Heart right ventricle (tissue), 16 donors: ENCODE results near the gene ZGRF1. TPM values are rescaled to one million over a fixed set of nuclear protein-coding genes. Genes with fewer than 3 reads are reported as not detected.

Source experiments
- ATAC-seq, 8 donors: fragments of 200-7000 bp; cut with Tn5 transposase; one replicate each; pipeline ENCODE4 v1.9.1; 2020; ENCODE audit warnings: mild to moderate bottlenecking in 8 of 8, moderate library complexity in 8 of 8, moderate number of reproducible peaks in 1 of 8
- DNase-seq, 2 donors: peaks; one replicate each; pipeline ENCODE4 v3.0.0-alpha.2; 2020
- H3K27ac ChIP-seq, 10 donors: fragments of 200-600 bp; sonication (generic) in 2 of 10; one replicate each; pipeline versions ENCODE4 v1.5.0 to v1.8.0; 2020 to 2022; ENCODE audit warnings: mild to moderate bottlenecking in 3 of 10
- H3K27me3 ChIP-seq, 7 donors: fragments of 200-600 bp; one replicate each; pipeline ENCODE4 v1.8.0; 2021 to 2022; ENCODE audit warnings: mild to moderate bottlenecking in 2 of 7
- H3K36me3 ChIP-seq, 9 donors: fragments of 200-600 bp; sonication (generic) in 1 of 9; one replicate each; pipeline versions ENCODE4 v1.5.0 to v1.8.0; 2020 to 2022; ENCODE audit warnings: mild to moderate bottlenecking in 2 of 9
- H3K4me1 ChIP-seq, 9 donors: fragments of 200-600 bp; sonication (generic) in 1 of 9; one replicate each; pipeline versions ENCODE4 v1.5.0 to v1.8.0; 2020 to 2022; ENCODE audit warnings: mild to moderate bottlenecking in 4 of 9
- H3K4me3 ChIP-seq, 10 donors: fragments of 200-600 bp; sonication (generic) in 2 of 10; one replicate each; pipeline versions ENCODE4 v1.5.0 to v1.8.0; 2020 to 2022; ENCODE audit warnings: mild to moderate bottlenecking in 7 of 10, moderate library complexity in 2 of 10
- H3K9me3 ChIP-seq, 11 donors: fragments of 200-600 bp in 10 of 11; sonication (generic) in 2 of 11; one replicate each; pipeline versions ENCODE4 v1.5.0 to v1.8.0; 2013 to 2022; ENCODE audit warnings: mild to moderate bottlenecking in 2 of 11, control low read depth in 1 of 11, moderate library complexity in 1 of 11
- WGBS, 2 donors: extraction: QIAGEN DNeasy Blood & Tissue Kit; methylation state at CpG; one replicate each; pipeline ENCODE4 v1.1.7; 2013; ENCODE audit warnings: inconsistent platforms in 1 of 2; 5-methylcytosine and 5-hydroxymethylcytosine counted together
- intact Hi-C, 10 donors: fragments of 100-400 bp; cut with DNase I; formaldehyde crosslinking; loops; one replicate each; pipeline versions ENCODE4 v1.11.1 to v1.14.2; 2022
- polyA plus RNA-seq, 2 donors: library from polyadenylated mRNA; stranded (reverse); fragments of 200-250 nt; gene quantifications; one replicate each; pipeline ENCODE4 v1.2.3, GENCODE V29; 2013
- total RNA-seq, 10 donors: library from RNA; stranded (reverse); fragmentation: NEBNext Ultra II Directional in 3 of 10; extraction: Animal tissue kit (Norgen Biotek cat#: 25700) in 3 of 10; gene quantifications; one replicate each; pipeline versions ENCODE4 v1.2.1 to v1.2.4, GENCODE V29; 2021 to 2023
- TF ChIP-seq, protein P1 (sequence below), 9 donors: fragments of 200-600 bp; sonication (generic) in 2 of 9; IDR thresholded peaks; one replicate each; pipeline versions ENCODE4 v1.5.0 to v1.8.0; 2021 to 2022; ENCODE audit warnings: antibody characterized with exemption in 9 of 9, mild to moderate bottlenecking in 5 of 9, moderate library complexity in 1 of 9
- donor health status: Arrhythmogenic right ventricular cardiomyopathy.
- donor health status: ischemic (EF 13 %, LVEDD 7.1; RV severe dilation, severe dysfunction).
- donor health status: healthy with polysubstance abuse.
- donor health status: DM: no; HTN: yes; CAD: no.
- donor health status: DM: no; HTN: no; CAD: no.
- donor health status: ischemic (EF 25% LVEDD 6.9; RV normal size, moderate dysfunction).
- donor health status: ischemic (EF 25% LVEDD 5.7; RV mildly dilated, moderate dysfunction).
- donor health status: healthy.
- donor health status: DM: yes; HTN: yes; CAD: no.
- donor health status: Ischemic cardiomyopathy.
- donor health status: ischemic (EF 35%, LVEDD 5.7; RV mildly dilated, moderate dysfunction).
- donor health status: nonischemic (EF 11% LVEDD 7.7; RV severe dilation, severe dysfunction).
- donor health status: DM: yes; HTN: yes; CAD: no.
- donor health status: PGD.
- donor health status: ischemic (EF 29% LVEDD 5.4; RV normal size, mild dysfunction).
- donor health status: nonischemic (EF 23%, LVEDD 6.1; RV moderate dilation, normal function).

Gene ZGRF1
- total and polyA plus RNA-seq, 12 donors, result 0.77 to 5.3 (median 2.1) TPM

DNA sequence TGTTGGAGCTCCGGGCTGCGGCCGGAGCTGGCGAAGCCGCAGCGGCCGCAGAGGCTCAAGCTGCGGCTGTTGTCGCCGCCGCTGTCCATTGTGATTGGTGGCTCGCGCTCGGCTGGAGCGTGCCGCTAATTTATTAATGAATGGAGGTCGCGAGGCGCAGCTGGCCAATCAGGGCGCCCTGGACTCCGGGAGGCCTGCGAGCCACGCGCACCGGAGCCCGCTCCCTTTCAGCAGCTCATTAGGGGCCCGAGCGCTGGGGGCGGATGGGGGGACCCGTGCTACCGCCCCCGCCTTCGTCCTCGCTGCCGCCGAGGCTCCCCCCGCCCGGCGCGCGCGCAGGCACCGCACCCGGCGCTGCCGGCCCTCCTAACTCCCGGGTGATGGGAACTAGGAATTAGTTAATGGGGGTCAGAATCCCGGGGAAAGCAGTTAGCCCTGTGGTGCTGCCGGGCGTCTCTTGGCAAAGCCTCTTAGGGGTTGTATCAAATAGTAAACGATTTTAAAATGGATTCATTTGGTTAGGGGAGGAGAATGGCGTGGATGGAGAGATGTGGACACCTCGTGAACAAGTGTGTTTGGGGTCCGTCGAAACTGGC, 120.1 kb downstream of the ZGRF1 start:
- Histone ChIP-seq H3K36me3 (no peaks in the 10 kb centered on the region), H3K9me3 (no peaks in the 10 kb centered on the region), H3K4me3 (peak overlapping the region in 9 of 10 donors; percentile 22 to 84 (median 59)), H3K27ac (no peak overlapping the region), H3K27me3 (peaks cover 69 to 100% (median 100%) of the 10 kb centered on the region in 7 donors), H3K4me1 (peaks cover 4 to 50% (median 32%) of the 10 kb centered on the region in 9 donors)
- TF ChIP-seq, protein P1, sequence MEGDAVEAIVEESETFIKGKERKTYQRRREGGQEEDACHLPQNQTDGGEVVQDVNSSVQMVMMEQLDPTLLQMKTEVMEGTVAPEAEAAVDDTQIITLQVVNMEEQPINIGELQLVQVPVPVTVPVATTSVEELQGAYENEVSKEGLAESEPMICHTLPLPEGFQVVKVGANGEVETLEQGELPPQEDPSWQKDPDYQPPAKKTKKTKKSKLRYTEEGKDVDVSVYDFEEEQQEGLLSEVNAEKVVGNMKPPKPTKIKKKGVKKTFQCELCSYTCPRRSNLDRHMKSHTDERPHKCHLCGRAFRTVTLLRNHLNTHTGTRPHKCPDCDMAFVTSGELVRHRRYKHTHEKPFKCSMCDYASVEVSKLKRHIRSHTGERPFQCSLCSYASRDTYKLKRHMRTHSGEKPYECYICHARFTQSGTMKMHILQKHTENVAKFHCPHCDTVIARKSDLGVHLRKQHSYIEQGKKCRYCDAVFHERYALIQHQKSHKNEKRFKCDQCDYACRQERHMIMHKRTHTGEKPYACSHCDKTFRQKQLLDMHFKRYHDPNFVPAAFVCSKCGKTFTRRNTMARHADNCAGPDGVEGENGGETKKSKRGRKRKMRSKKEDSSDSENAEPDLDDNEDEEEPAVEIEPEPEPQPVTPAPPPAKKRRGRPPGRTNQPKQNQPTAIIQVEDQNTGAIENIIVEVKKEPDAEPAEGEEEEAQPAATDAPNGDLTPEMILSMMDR (IDR thresholded peaks at IDR 0.05), result no peak
- 1% methylated on average over 55 of the region's 55 CpGs for WGBS, 2 donors
- ATAC-seq, result peak in 1 of 8 donors; percentile 33
- peak in 1 of 2 donors; percentile 21 for DNase-seq
- intact Hi-C loops, result no loop called here

DNA sequence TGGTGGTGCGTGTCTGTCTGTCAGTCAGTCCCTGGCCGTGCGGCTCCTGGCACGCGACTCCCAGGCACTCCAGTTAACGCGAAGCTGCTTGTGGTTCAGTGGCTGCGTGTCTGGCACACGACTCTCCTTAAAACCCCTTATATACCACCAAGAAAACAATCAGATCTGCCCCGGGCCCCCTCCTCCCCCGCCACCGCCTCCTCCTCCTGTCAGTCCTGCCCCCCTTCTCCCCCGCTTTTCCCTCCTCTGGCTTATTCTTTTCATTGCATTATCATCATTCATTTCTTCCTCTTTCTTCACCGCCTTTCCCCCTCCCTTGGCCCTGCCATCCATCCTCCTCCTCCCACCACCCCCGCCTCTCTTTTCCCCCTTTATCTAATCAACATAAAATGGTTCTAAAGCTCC, 120.6 kb downstream of the ZGRF1 start, which contains the start of gene NEUROG2:
Gene NEUROG2 (minus strand): TSS at position 115 of the 405 bp plus-strand sequence. CDS start 705 bp downstream, outside the sequence.
- TF ChIP-seq, protein P1 (IDR thresholded peaks at IDR 0.05), result no peak
- Histone ChIP-seq H3K4me1 (peaks cover 4 to 52% (median 31%) of the 10 kb centered on the region in 9 donors), H3K36me3 (no peaks in the 10 kb centered on the region), H3K4me3 (peak within 1 kb of the TSS; percentile 44 to 84 (median 58)), H3K9me3 (no peaks in the 10 kb centered on the region), H3K27ac (no peak within 1 kb of the TSS), H3K27me3 (peaks cover 66 to 100% (median 100%) of the 10 kb centered on the region in 7 donors)
- DNase-seq (no peak), ATAC-seq (no peak)
- WGBS, 2 donors, result 1 to 4% methylated on average over 15 of the region's 15 CpGs
- intact Hi-C loops, result no loop called here

DNA sequence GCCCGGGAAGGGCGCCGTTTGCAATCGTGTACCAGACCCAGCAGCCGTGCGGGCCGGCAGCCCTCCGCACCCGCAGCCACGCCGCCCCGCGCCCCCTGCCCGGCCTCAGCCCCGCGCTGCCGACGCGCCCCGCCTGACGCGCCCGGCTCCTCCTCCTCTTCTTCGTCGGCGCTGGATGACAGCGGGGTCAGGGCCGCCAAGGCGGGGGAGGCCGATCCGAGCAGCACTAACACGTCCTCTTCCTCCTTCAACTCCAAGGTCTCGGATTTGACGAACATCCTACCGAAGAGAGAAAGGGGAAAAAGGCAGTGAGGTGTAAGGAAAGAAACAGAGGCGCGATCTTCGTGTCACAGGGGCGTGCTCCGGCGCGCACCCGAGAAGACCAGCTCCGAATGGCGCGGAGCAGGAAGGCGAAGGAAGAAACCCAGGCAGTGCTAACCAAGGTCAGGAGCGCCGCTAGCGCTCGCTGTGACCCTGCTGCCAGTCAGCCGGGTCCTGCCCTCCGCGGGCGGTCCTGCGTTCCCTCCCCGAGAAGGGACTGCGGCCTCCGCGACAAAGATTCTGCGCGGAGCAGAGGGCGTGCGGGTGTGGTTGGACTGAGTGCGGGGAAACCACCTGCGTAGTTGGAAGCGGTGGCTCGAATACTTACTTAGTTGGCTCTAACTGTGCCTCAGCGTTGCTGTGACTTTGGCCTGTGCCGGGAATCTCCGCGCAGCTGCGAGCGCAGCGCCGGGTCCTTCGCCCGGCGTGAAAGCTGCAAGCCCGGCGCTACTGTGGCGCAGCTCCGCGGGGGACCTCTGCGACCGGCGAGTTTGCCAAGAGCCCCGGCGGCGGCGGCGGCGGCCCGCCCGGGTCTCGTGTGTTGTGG, 121.3 kb downstream of the ZGRF1 start:
- ATAC-seq (peak; percentile 36 to 79 (median 72)), DNase-seq (peak in 1 of 2 donors; percentile 18)
- TF ChIP-seq, protein P1 (IDR thresholded peaks at IDR 0.05), result peak in 1 of 9 donors; percentile 8
- no peak overlapping the region for H3K27ac ChIP-seq
- H3K36me3 ChIP-seq, result no peaks in the 10 kb centered on the region
- peaks cover 10 to 52% (median 36%) of the 10 kb centered on the region in 9 donors for H3K4me1 ChIP-seq
- WGBS, 2 donors, result 0% methylated on average over 94 to 96 of the region's 96 CpGs
- peaks cover 66 to 100% (median 100%) of the 10 kb centered on the region in 7 donors for H3K27me3 ChIP-seq
- intact Hi-C loops, result no loop called here
- H3K4me3 ChIP-seq, result peak overlapping the region; percentile 44 to 84 (median 58)
- H3K9me3 ChIP-seq, result no peaks in the 10 kb centered on the region

DNA sequence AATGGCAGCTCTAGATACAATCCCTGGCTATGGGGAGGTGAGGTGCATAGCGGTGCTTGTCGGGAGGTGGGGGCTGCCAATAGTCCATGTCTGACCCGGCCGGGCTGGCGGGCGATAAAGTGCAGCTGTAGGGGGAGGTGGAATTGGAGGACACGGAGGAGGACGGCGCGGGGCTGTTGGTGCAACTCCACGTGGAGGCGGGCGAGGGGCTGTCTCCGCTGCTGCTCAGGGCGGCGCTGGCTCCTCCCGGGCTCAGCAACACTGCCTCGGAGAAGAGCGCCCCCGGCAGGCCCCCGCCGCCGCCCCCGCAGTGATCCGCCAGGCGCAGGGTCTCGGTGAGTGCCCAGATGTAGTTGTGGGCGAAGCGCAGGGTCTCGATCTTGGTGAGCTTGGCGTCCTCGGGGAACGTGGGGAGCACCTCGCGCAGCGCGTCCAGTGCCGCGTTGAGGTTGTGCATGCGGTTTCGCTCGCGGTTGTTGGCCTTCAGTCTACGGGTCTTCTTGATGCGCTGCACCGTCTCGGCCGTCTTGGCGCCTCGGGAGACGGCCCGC, 122.0 kb downstream of the ZGRF1 start:
- WGBS, 2 donors, result 1 to 3% methylated on average over 52 of the region's 52 CpGs

More for the DNA sequence above, 122.0 kb downstream of the ZGRF1 start:
- Histone ChIP-seq H3K27me3 (peaks cover 61 to 100% (median 100%) of the 10 kb centered on the region in 7 donors), H3K4me3 (peak overlapping the region; percentile 44 to 84 (median 58)), H3K27ac (no peak overlapping the region), H3K4me1 (peaks cover 11 to 58% (median 43%) of the 10 kb centered on the region in 9 donors), H3K36me3 (no peaks in the 10 kb centered on the region), H3K9me3 (no peaks in the 10 kb centered on the region)
- intact Hi-C loops, result no loop called here
- DNase-seq (no peak), ATAC-seq (peak in 2 of 8 donors; percentile 9 to 13)
- TF ChIP-seq, protein P1 (IDR thresholded peaks at IDR 0.05), result no peak
